HG03280 (cell line): ENCODE measurements around the gene TAP1.
"Not testable (repeated sequence)": the region's sequence is repeated elsewhere in the genome, so short reads cannot be mapped to it uniquely, and the experiment has no call there.

ENCODE experiments used
- ATAC-seq: cut with Tn5 transposase; IDR thresholded peaks from one replicate; pipeline ENCODE4 v1.9.1; 2021; ENCODE audit warnings: mild to moderate bottlenecking, moderate library complexity; ENCODE audit not compliant: unreplicated experiment

TAP1 gene

GRCh38 chr6:32809171-32809570 lies 44.3 kb downstream of the TAP1 start:
- ATAC-seq, result no peak

GRCh38 chr6:32807020-32807580 lies 46.4 kb downstream of the TAP1 start:
- no peak for ATAC-seq

DNA sequence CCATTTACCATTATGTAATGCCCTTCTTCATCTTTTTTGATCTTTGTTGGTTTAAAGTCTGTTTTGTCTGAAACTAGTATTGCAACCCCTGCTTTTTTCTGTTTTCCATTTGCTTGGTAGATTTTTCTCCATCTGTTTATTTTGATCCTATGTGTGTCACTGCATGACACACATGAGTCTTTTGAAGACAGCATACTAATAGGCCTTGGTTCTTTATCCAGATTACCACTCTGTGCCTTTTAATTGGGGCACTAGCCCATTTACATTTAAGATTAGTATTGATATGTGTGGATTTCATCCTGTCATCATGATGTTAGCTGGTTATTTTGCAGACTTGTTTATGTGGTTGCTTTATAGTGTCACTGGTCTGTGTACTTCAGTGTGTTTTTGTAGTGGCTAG lies 48.1 kb downstream of the TAP1 start:
- not testable (repeated sequence) for ATAC-seq

- ATAC-seq, result no peak
These were observed 50.1 kb downstream of the TAP1 start for GRCh38 chr6:32803416-32803815.

GRCh38 chr6:32799740-32800139 lies 53.8 kb downstream of the TAP1 start:
- ATAC-seq, result no peak

DNA sequence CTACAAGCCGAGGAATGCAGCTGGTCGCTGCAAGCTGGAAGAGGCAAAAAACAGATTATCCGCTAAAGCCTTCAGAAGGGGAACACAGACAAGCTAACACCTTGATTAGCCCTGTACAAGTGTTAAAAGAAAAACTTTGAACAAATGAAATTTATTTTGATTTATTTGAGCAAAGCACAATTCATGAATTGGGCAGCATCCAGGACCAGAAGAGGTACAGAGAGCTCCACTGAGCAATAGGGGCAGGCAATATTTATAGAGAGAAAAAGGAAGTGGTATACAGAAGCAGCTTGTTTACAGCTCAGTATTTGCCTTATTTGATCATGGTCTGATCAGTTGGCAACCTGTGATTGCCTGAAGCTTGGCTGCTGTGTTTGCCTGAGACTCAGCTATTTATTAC lies 54.3 kb downstream of the TAP1 start:
- ATAC-seq, result no peak

GRCh38 chr6:32796848-32797776 lies 56.4 kb downstream of the TAP1 start:
- peak; percentile 54 for ATAC-seq
